BJ (cell line): ENCODE results near the gene ANO1. TPM values are rescaled to one million over a fixed set of nuclear protein-coding genes. Genes with fewer than 3 reads are reported as not detected.

Experiments
- CTCF ChIA-PET: fragments of 350-600 bp; formaldehyde crosslinking; extraction: SDS; loops from one replicate; lab custom pipeline; 2021; ENCODE audit warnings: antibody characterized with exemption, inconsistent platforms; lab: Yijun Ruan, JAX
- POLR2A ChIA-PET: fragments of 300-600 bp; sonication (Branson Sonifier 250); formaldehyde crosslinking; extraction: SDS; loops from one replicate; lab custom pipeline; 2021; ENCODE audit warnings: antibody characterized with exemption; lab: Charles Lee
- DNase-seq: peaks from one replicate; pipeline ENCODE4 v3.0.0-alpha.2; 2011; ENCODE audit warnings: low read depth
- H3K27me3 ChIP-seq: 2 replicates; pipeline ENCODE4 v1.6.0; 2011; ENCODE audit warnings: low read length; ENCODE audit not compliant: control insufficient read depth, insufficient read depth
- H3K36me3 ChIP-seq: 2 replicates; pipeline ENCODE4 v1.5.1; 2011; ENCODE audit warnings: low read length; ENCODE audit not compliant: control insufficient read depth, insufficient read depth
- H3K4me3 ChIP-seq: 2 replicates; pipeline ENCODE4 v1.5.1; 2011; ENCODE audit warnings: low read depth, mild to moderate bottlenecking, control low read depth, low read length
- CTCF ChIP-seq: IDR thresholded peaks from 2 replicates; pipeline ENCODE4 v1.5.1; 2011; ENCODE audit warnings: low read depth, mild to moderate bottlenecking, control low read depth, inconsistent platforms, low read length, moderate library complexity; ENCODE audit not compliant: insufficient read depth
- polyA plus RNA-seq: library from polyadenylated mRNA; depleted of rRNA; stranded (reverse); fragments of >200 nt; gene quantifications from 2 replicates; pipeline ENCODE4 v1.2.3, GENCODE V29; 2011

ANO1 gene
- polyA plus RNA-seq, 1 experiment, result 0.10 TPM

DNA sequence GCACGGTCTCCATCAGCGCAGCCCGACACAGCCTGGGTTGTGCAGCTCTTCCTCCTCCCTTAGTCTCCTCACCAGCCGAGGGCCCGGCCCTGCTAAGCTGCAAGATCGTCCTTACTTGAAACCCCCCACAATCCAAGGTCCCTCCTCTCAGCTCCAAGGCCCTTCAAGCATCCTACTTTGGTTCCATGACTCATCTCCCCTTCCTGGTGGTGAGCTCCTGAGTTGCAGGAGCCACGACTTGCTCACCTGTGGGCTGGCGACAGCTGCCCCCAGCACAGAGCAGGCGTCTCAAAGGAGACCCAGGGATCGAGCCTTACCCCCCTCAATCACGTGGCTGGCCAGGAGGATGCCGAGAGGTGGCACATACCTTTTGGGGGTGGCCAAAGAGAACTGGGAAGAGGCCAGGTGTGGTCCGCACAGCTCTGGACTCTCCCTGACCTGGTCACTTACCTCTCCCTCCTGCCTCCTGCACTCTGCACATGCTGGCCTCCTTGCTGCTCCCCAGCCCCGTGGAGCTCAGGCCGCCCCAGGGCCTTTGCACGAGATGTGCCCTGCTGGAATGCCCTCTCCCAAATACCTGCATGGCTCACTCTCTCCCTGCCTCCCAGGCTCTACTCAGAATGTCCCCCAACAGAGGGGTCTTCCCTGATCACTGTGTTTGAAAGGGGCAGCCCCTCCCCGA lies 89.7 kb downstream of the ANO1 start:
- POLR2A ChIA-PET, result no interaction called here
- Histone ChIP-seq H3K4me3 (no peak overlapping the region), H3K36me3 (no peaks in the 10 kb centered on the region), H3K27me3 (peaks cover 2% of the 10 kb centered on the region)
- TF ChIP-seq CTCF, result no peak
- DNase-seq, result no peak
- CTCF ChIA-PET, result interaction anchor here (1.1 kb wide), 1 partner anchor 28 kb away, joined by 3 read pairs; no protein-coding TSS in a partner anchor

DNA sequence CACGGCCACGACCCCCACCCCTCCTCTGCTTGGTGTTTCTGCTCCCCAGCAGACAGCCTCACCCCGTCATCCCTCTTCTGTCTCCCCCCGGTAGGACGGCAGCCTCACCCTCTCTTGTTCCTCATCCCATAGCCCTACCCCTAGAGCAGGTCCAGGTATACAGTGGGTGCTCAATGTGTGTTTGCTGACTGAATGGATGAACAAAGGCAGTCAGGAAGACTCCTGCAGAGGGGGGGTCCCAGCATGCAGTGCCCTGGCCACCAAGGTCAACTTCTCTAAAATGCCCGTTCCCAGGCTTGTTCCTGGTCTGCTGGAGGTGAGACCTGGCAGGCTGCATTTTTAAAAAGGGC lies 90.3 kb downstream of the ANO1 start:
- peaks cover 2% of the 10 kb centered on the region for H3K27me3 ChIP-seq
- H3K36me3 ChIP-seq, result no peaks in the 10 kb centered on the region
- CTCF ChIA-PET, result interaction anchor here (1.1 kb wide), 2 partner anchors 23 to 27 kb away, joined by 3 read pairs; no protein-coding TSS in a partner anchor
- POLR2A ChIA-PET, result no interaction called here
- no peak for DNase-seq
- no peak overlapping the region for H3K4me3 ChIP-seq
- no peak for TF ChIP-seq CTCF

DNA sequence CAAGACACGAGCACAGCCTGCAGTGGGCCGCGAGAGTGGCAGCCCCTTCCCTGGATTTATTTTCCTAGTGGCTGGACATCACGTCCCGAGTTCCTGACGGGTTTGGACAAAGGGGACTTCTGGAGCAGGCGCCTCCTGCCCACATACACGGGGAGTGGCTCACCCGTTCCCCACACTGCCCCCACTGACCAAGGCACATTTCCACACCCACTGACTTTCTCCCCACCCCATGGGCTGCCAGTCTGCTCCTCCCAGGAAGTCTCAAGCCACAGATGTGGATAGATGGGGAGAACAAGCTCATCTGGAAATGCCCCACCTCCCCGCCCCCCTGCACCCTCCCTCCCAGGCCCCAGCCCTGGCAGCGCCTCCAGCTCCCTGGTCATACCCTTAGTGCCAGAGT lies 91.0 kb downstream of the ANO1 start:
- DNase-seq, result no peak
- Histone ChIP-seq H3K36me3 (no peaks in the 10 kb centered on the region), H3K4me3 (no peak overlapping the region), H3K27me3 (peaks cover 2% of the 10 kb centered on the region)
- TF ChIP-seq CTCF, result no peak
- ChIA-PET POLR2A (no interaction called here), CTCF (interaction anchor here (1.1 to 1.6 kb wide), 2 partner anchors 23 to 251 kb away, joined by 3 read pairs; no protein-coding TSS in a partner anchor)

GRCh38 chr11:70169632-70170031 lies 91.5 kb downstream of the ANO1 start:
- H3K36me3 ChIP-seq, result no peaks in the 10 kb centered on the region
- no peak for DNase-seq
- peaks cover 2% of the 10 kb centered on the region for H3K27me3 ChIP-seq
- CTCF ChIA-PET, result interaction anchor here (0.6 to 1.6 kb wide), 5 partner anchors 9 to 251 kb away, joined by 3 to 7 read pairs (median 3); no protein-coding TSS in a partner anchor
- TF ChIP-seq CTCF, result no peak
- no peak overlapping the region for H3K4me3 ChIP-seq
- POLR2A ChIA-PET, result no interaction called here

GRCh38 chr11:70170596-70171210 lies 92.6 kb downstream of the ANO1 start:
- ChIA-PET POLR2A (no interaction called here), CTCF (interaction anchor here (0.6 to 1.7 kb wide), 5 partner anchors 9 to 252 kb away, joined by 3 to 4 read pairs (median 3); no protein-coding TSS in a partner anchor)
- no peaks in the 10 kb centered on the region for H3K36me3 ChIP-seq
- no peak overlapping the region for H3K4me3 ChIP-seq
- DNase-seq, result no peak
- TF ChIP-seq CTCF, result no peak
- H3K27me3 ChIP-seq, result peaks cover 2% of the 10 kb centered on the region
